ENCODE results near the gene SYT9.

GRCh38 chr11:7487360-7487759 lies 235.7 kb downstream of the SYT9 start:
- TF ChIP-seq CTCF (IDR thresholded peaks at IDR 0.05 in 2 of 3, conservative IDR thresholded peaks at IDR 0.05 in 1 of 3; ENCODE audit: control insufficient read depth in 2 of 3, extremely low read depth in 1 of 3, insufficient read depth in 1 of 3, low read depth in 3 of 3, low read length in 3 of 3) (no peak), EP300 (IDR thresholded peaks at IDR 0.05; ENCODE audit: borderline replicate concordance in 1 of 2, control insufficient read depth in 1 of 2, low read depth in 2 of 2, low read length in 2 of 2) (no peak), POLR2AphosphoS5 (IDR thresholded peaks at IDR 0.05; ENCODE audit: low read length) (no peak), MLLT1 (IDR thresholded peaks at IDR 0.05) (no peak), CREM (IDR thresholded peaks at IDR 0.05; ENCODE audit: low read depth) (no peak), NFYB (IDR thresholded peaks at IDR 0.05; ENCODE audit: insufficient read depth, low read depth, low read length) (no peak), DPF2 (IDR thresholded peaks at IDR 0.05) (no peak), ZBTB33 (IDR thresholded peaks at IDR 0.05) (no peak), MXI1 (IDR thresholded peaks at IDR 0.05; ENCODE audit: low read depth, low read length) (no peak), SKIL (IDR thresholded peaks at IDR 0.05; ENCODE audit: low read depth, poor library complexity, severe bottlenecking) (no peak), ZNF274 (IDR thresholded peaks at IDR 0.05; ENCODE audit: insufficient read depth, insufficient read length) (no peak), EZH2 (IDR thresholded peaks at IDR 0.05; ENCODE audit: borderline replicate concordance, control insufficient read depth, low read depth, low read length) (no peak), ESRRA (IDR thresholded peaks at IDR 0.05; ENCODE audit: low read length) (no peak), REST (IDR thresholded peaks at IDR 0.05; ENCODE audit: low read depth, low read length) (no peak)

All from GM12878 (cell line).